Stimulated activated CD8-positive, alpha-beta memory T cell treated with anti-CD3 and anti-CD28 coated beads, Interleukin-7, amount 100 ng/mL, for 48 hours (primary cell): ENCODE measurements around the gene BCO2.
"Not testable (repeated sequence)": the region's sequence is repeated elsewhere in the genome, so short reads cannot be mapped to it uniquely, and the experiment has no call there.

Experiments
- DNase-seq, 2 donors: peaks; one replicate each; pipeline ENCODE4 v3.0.0-alpha.2; 2020; ENCODE audit warnings: low read depth in 1 of 2; ENCODE audit errors: extremely low read depth in 1 of 2

BCO2 gene

DNA sequence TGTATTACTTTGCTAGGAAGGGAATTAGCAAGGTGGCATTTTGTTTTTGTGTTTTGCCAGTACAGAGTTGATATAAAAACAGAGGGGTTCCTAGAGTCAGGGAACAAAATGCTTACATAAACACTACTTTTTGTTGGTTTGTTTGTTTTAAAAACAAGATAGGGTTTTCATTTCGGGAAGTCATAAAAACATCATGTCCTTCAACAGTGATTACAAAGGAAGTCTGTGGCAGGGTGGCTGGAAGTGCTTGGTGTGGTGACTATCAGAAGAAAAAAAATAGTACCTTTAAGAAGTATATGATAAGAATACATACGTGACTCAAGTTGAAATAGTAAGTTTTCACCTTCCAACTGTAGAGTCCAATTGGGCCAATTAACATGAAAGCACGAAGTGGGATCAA is 10.3 kb upstream of the BCO2 start:
- no peak for DNase-seq

DNA sequence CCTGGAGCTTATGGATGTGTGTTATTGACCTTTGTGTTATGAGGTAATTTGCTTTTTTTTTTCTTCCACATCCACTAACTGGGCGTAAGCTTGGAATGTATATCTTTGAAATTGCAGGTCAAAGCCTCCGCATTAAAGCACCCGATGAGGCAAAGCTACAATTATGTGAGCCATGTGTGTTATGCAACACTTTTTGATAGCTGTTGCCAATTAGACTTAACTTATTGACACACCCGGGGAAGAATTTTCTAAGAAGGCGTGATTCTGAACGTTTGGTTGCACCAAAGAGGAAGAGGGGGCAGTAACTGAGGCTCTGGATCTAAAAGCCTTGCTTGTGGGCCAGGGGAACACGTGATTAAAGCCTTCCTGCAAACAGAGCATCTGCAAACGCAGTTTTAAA is 8.8 kb upstream of the BCO2 start:
- no peak for DNase-seq

DNA sequence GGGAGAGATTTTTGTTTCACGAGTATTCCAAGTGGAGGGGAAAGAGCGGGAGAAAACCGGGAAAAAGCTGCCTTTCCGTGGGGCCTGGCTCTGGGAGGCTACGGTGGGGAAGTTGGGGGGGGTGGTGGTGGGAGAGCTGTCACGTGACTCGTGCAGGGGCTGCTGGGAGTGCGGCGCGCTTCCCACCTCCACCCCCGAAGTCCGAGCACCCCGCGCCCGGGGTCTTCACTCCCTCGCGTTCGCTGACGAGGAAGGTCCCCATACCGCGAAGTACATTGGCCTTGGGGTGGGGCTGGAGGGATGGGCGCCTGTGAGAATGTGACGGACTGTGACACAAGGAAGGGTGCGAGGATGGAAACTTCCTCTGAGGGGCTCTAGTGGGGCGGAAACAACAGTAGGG is 8.2 kb upstream of the BCO2 start, which contains the start of gene TEX12:
Gene TEX12, plus strand, starts transcription at position 228 of the 400 bp plus-strand sequence. CDS start 1,897 bp downstream, outside the sequence.
- DNase-seq = no peak

DNA sequence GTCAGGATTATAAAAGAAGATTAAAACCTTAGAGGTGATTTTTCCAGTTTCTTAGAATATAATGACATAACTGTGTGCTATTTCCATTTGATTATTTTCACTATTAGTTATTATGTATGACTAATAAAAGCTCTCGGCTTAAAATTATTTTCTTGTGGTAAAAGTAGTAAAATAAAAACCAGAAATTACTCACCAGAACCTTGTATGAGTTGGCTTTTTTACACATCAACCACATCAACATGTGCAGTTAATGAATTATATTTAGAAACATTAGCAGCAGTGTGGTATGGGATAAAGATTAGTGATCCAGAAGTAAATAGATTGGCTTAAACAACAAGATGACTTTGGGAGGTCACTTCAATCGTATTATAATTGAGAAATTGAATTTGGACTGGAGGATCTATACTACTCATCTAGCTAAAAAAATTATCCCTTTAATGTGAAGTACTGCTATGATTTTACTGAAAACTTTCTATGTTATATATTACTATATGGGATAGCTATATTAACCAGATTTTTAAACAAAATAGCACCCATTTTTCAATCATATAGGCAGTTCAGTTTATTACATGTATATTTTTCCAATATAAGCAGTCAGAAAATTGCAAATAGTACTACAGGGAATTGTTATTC is 2.8 kb upstream of the BCO2 start:
- DNase-seq = no peak

GRCh38 chr11:112173152-112173551 is 2.2 kb upstream of the BCO2 start:
- DNase-seq = no peak

DNA sequence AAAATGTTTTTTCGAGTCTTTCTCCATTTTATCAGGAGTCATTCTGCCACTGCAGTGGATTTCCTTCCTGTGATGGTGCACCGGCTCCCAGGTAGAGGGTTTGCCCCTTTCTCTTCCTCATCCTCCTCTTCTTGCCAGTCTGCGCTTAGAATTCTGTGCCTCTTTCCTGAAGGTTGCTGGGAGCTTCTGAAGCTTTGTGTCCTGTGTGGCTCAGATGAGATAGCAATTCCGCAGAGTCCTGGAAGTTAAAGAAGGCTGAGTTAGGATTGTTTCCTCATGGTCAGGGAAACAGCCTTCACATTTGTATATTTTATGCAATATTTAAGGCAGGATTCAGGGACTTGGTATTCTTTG is 264 bp downstream of the BCO2 start:
- DNase-seq = no peak

DNA sequence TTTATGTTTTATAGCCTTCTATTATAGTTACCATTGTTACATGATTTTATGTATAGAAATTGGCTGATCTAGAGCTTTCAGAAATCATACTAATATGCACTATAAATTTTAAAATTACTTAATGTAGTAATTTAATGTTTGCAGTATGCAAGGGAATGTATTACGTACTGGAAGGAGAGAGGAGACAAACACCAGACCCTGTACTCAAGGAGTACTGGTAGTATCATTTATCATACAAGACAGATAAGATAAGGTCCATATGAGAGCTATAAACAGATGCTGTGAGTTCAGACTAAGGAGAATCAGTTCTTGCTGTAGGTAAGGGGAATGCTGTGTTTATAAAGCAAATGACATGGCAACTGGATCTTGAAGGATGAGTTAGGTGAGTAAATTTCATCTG is 765 bp downstream of the BCO2 start:
- no peak for DNase-seq

- no peak for DNase-seq
Measured at GRCh38 chr11:112177589-112177988, 2.3 kb downstream of the BCO2 start.

DNA sequence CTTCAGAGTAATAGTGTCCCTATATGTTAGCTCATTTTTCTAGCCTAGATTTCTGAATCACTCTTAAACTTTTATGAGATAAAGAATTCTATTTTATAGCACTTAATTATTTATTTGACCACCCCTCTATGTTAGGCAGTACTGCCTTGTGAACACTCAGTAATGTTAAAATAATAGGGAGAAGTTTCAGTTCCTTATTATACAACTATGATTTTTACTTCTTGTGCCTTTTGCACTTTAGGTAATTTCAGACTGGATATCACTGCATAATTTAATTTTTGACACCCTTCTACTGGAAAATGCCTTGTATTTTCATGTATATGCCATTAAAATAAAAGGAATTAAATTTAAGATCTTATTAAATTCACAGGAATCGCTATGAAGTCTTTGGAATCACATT is 3.1 kb downstream of the BCO2 start:
- no peak for DNase-seq

DNA sequence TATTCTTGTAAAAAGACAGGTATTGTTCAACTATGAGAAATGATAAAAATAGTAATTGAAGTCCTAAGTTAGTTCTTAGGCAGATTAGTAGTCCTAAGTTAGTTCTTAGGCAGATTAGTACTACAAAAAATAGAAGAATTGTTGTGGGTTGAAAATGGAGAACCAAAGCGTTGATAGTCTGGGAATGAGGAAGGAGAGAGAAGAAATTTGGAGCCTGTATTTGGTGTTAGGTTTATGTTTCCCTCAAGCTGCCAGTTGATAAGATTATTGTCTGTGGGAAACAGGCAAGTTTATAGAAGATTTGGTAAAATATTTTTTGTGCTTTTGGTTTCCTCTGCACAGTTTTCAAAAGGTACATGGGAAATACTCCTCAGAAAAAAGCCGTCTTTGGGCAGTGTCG is 3.6 kb downstream of the BCO2 start:
- no peak for DNase-seq

- no peak for DNase-seq
Measured at GRCh38 chr11:112179601-112180000, 4.3 kb downstream of the BCO2 start.

DNA sequence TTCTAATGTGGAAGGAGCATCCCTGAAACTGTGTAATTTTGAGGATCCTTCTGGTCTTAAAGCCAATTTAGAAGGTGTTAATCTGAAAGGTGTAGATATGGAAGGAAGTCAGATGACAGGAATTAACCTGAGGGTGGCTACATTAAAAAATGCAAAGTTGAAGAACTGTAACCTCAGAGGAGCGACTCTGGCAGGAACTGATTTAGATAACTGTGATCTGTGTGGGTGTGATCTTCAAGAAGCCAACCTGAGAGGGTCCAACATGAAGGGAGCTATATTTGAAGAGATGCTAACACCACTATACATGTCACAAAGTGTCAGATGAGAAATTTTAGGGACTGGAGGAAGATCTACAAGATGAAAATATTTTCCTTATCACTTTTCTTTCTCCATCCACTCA is 7.6 kb downstream of the BCO2 start:
- DNase-seq = no peak

DNA sequence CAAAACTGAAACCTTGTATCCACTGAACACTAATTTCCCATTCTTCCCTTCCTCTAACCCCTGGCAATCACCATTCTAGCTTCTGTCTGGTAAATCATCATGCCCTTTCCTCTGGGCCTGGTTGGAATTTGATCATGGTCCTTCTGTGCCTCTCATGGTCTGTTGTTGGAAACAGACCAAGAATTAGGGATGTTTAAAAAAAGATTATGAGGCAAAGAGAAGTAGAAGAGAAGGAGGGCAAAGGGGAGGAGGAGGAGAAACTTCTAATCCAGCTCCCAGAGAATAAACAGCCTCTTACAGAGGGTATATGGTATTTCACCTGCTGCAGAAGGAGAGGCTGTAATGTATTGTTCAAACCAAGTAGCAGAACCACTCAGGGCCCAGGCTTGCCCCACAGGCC is 10.6 kb downstream of the BCO2 start:
- no peak for DNase-seq

GRCh38 chr11:112186304-112186703 is 11.0 kb downstream of the BCO2 start:
- no peak for DNase-seq

DNA sequence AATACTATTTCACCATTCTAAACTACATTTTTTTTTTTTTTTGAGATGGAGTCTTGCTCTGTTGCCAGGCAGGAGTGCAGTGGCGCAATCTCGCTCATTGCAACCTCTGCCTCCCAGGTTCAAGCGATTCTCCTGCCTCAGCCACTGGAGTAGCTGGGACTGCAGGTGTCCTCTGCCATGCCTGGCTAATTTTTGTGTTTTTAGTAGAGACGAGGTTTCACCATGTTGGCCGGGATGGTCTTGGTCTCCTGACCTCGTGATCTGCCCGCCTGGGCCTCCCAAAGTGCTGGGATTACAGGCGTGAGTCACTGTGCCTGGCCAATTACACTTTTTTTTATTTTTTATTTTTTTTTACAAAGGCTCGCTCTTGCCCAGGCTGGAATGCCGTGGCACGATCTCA is 19.8 kb downstream of the BCO2 start:
- DNase-seq = not testable (repeated sequence)

DNA sequence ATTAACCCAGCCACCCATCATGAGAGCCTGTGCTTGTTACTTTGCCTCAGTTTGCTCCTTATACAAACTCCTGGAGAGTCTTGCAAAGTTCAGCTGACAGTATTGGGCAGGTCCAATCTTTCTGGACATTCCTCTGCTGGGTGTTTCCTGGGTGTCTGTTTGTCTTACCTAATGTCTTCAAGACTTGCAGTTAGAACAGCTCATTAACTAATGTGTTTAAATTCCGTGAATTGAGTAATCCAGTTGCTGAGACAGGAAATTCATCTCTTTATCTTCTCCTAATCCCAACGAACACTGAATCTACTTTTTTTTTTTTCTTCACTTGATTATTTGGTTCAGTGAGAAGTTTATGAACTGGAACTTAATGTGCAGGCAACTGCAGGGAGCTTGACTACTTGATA is 20.6 kb downstream of the BCO2 start:
- DNase-seq = no peak

- no peak for DNase-seq
Measured at GRCh38 chr11:112196519-112197087, 21.3 kb downstream of the BCO2 start.

DNA sequence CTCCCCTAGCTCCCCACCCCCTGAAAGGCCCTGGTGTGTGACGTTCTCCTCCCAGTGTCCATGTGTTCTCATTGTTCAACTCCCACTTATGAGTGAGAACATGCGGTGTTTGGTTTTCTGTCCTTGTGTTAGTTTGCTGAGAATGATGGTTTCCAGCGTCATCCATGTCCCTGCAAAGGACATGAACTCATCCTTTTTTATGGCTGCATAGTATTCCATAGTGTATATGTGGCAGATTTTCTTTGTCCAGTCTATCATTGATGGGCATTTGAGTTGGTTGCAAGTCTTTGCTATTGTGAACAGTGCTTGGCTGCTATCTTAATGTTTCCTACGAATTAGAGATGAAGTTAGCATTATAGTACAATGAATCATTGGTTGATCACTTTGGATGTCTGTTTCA is 23.8 kb downstream of the BCO2 start:
- DNase-seq = not testable (repeated sequence)

DNA sequence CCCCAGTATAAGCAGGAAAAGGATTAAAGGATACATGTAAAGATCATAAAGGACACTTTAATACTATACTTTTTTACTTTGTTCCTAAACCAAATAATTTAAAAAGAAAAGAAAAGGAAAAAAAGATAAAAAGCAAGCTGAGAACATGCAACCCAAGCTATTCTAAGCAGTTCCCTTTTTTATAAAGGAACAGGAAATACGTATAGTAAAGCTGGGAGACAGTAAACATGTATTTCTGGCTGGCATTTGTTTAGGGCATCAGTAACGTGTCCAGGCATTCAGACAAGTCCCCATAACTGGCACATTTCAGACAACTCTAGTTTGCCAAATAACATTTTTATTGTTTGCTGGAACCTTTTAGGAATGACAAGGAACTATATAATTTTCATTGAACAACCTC is 24.9 kb downstream of the BCO2 start:
- no peak for DNase-seq

- no peak for DNase-seq
Measured at GRCh38 chr11:112206071-112206470, 30.8 kb downstream of the BCO2 start.

GRCh38 chr11:112210890-112211289 is 35.6 kb downstream of the BCO2 start:
- no peak for DNase-seq

- DNase-seq = no peak
Measured at GRCh38 chr11:112211536-112211935, 36.2 kb downstream of the BCO2 start.

- DNase-seq = no peak
Measured at GRCh38 chr11:112212290-112212689, 37.0 kb downstream of the BCO2 start.
